ENCODE measurements around the gene CABP1. TPM values are rescaled to one million over a fixed set of nuclear protein-coding genes. Genes with fewer than 3 reads are reported as not detected.

CABP1 gene
- total RNA-seq, 8 experiments from 2014 or later = 0.13 to 6.3 (median 1.4) TPM

DNA sequence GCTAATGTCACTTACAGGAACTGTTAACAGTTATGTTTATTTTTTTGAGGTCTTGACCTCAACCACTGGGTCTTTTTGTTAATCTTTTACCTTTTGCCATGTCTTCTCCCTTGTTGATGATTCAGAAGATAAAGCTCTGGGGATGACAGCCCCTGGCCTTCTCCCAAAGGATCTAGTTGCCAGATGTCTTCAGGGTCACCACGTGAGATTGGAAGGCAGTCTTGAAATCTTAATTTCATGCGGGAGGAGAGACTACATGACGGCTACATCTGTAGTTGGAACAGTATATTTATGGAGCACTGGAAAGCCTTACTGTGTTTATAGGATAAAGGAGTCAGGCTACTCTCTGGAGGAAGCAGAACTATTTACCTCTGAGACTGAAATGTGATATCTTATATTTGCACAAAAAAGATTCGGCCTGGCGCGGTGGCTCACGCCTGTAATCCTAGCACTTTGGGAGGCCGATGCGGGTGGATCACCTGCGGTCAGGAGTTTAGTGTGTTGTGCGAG, 52.2 kb downstream of the CABP1 start:
- ATAC-seq (replicated peaks in 6 of 8) = peak in 2 of 8 experiments; percentile 19 to 23
- no peak overlapping the region for H3K4me3 ChIP-seq
- in situ Hi-C loops (cut with MboI; ENCODE audit: low pct_unique_long_range_greater_than_20kb in 2 of 9, low sequenced_read_pairs in 9 of 9, unreplicated experiment in 9 of 9) = no loop called here
- WGBS, 10 experiments = 35 to 100% (median 69%) methylated on average over 1 to 11 of the region's 11 CpGs; no CpG with 5 or more reads in 2 of the 10 experiments
- peaks cover 18 to 38% of the 10 kb centered on the region in 2 donors for H3K4me1 ChIP-seq (replicated peaks in 1 of 2)
- H3K27ac ChIP-seq = peak overlapping the region in 1 of 2 donors; percentile 26

DNA sequence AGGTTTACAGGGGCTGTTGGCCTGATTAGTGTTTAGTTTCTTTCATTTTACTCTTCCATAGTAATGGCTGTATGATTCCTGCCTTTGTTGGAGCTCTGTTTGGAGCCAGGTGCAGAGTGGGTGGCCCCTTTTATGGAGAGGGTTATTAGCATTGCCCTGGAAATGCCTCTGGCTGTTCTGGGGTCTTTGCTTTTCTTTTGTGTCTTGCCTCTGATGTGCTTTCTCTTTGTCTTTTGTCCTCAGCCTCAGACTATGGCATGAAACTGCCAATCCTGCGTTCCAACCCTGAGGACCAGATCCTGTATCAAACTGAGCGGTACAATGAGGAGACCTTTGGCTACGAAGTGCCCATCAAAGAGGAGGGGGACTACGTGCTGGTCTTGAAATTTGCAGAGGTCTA, 53.4 kb downstream of the CABP1 start:
- in situ Hi-C loops (cut with MboI; ENCODE audit: low pct_unique_long_range_greater_than_20kb in 2 of 9, low sequenced_read_pairs in 9 of 9, unreplicated experiment in 9 of 9) = no loop called here
- H3K4me3 ChIP-seq = no peak overlapping the region
- ATAC-seq (replicated peaks in 6 of 8) = peak in 2 of 8 experiments; percentile 28 to 45
- peaks cover 18 to 38% of the 10 kb centered on the region in 2 donors for H3K4me1 ChIP-seq (replicated peaks in 1 of 2)
- WGBS, 10 experiments = 7 to 100% (median 20%) methylated on average over 1 to 4 of the region's 4 CpGs; no CpG with 5 or more reads in 3 of the 10 experiments
- peak overlapping the region in 1 of 2 donors; percentile 30 for H3K27ac ChIP-seq

DNA sequence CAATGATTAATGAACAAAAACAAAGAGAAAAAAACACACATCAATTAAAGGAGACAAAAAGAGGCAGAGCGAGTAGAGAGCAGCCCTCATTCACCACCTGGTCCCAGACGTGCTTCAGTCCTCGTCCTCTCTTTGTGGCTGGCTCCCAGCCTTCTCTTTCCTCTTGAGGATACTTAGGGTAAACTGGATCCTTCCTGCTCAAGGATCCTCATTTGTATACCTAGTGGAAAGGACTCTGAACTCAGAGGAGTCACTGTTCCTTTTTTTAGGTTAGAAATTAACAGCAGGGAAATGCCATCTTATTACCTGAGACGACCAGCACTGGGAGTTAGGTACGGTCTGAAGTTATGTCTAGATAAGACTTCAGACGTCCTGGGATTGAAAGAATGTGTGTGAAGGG, 56.2 kb downstream of the CABP1 start:
- in situ Hi-C loops (cut with MboI; ENCODE audit: low pct_unique_long_range_greater_than_20kb in 2 of 9, low sequenced_read_pairs in 9 of 9, unreplicated experiment in 9 of 9) = no loop called here
- peaks cover 10 to 27% of the 10 kb centered on the region in 2 donors for H3K4me1 ChIP-seq (replicated peaks in 1 of 2)
- no peak overlapping the region for H3K27ac ChIP-seq
- H3K4me3 ChIP-seq = no peak overlapping the region
- WGBS, 10 experiments = 60 to 100% (median 78%) methylated on average over 1 to 6 of the region's 6 CpGs; no CpG with 5 or more reads in 1 of the 10 experiments
- peak in 2 of 8 experiments; percentile 16 to 41 for ATAC-seq (replicated peaks in 6 of 8)

DNA sequence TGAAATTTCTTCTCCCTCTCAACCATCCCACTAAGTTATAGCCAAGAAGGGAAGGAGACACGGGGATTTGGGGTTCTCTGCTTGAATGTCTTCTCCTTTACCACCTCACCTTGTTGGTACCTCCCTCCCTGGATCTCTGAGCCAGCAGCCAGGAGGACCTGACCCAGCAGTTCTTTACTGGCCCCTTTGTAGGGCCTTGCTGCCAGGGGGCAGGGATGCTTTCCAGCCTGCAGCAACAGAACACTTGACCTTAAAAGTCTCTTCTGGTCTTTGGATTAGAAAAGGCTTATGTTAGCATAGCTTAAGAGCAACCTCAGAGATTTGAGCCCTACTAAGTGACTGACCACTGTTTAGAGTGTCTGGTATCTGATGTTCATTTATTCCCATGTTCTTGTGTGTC, 56.9 kb downstream of the CABP1 start:
- Histone ChIP-seq H3K27ac (no peak overlapping the region), H3K4me3 (no peak overlapping the region), H3K4me1 (replicated peaks in 1 of 2) (peaks cover 10 to 20% of the 10 kb centered on the region in 2 donors)
- ATAC-seq (replicated peaks in 6 of 8) = no peak
- in situ Hi-C loops (cut with MboI; ENCODE audit: low pct_unique_long_range_greater_than_20kb in 2 of 9, low sequenced_read_pairs in 9 of 9, unreplicated experiment in 9 of 9) = no loop called here
- WGBS, 10 experiments = 86 to 100% (median 100%) methylated on average over 1 of the region's 1 CpG; no CpG with 5 or more reads in 5 of the 10 experiments

DNA sequence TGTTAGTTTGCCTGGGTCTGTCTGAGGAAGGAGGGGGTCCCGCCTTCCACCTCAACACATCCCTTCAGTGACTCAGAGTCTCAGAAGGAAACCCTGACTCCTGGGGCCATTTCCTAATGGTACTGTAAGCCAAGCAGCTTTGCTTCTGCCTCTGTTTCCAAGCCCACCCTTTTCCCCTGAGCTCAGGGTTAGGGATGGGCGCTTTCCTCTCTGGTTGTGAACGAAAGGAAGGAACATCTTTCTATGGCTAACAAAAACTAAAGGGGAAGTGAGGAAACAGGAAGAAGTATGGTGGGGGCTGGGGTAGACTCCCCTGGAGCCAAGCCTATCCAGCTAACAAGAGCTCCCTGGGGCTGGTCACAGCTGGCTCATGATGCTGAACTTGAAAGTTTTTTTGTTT, 58.2 kb downstream of the CABP1 start:
- in situ Hi-C loops (cut with MboI; ENCODE audit: low pct_unique_long_range_greater_than_20kb in 2 of 9, low sequenced_read_pairs in 9 of 9, unreplicated experiment in 9 of 9) = no loop called here
- ATAC-seq (replicated peaks in 6 of 8) = no peak
- no peak overlapping the region for H3K27ac ChIP-seq
- H3K4me3 ChIP-seq = no peak overlapping the region
- H3K4me1 ChIP-seq (replicated peaks in 1 of 2) = peaks cover 5 to 7% of the 10 kb centered on the region in 2 donors
- 86 to 100% (median 89%) methylated on average over 1 to 3 of the region's 3 CpGs; no CpG with 5 or more reads in 5 of the 10 experiments for WGBS, 10 experiments

DNA sequence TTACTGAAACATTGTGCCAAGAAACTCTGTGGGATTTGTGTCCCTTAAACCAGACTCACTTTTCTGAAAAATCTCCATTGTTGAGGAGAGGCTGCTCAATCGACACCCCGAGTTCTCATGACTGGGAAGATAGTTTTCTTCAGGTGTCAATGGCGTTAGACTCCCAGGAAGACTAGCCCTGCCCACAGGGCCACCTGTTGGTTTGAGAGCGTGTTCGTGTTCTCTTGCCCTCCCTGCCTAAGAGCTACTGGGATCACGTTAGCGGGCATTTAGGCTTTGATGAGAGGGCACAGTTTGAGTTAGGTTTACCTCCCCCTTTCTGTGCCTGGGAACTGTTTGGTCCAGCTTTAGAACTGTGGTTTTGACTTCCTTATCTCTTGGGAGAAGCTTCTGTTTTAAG, 59.1 kb downstream of the CABP1 start:
- H3K4me1 ChIP-seq (replicated peaks in 1 of 2) = no peaks in the 10 kb centered on the region
- no peak overlapping the region for H3K27ac ChIP-seq
- no peak overlapping the region for H3K4me3 ChIP-seq
- no peak for ATAC-seq (replicated peaks in 6 of 8)
- in situ Hi-C loops (cut with MboI; ENCODE audit: low pct_unique_long_range_greater_than_20kb in 2 of 9, low sequenced_read_pairs in 9 of 9, unreplicated experiment in 9 of 9) = no loop called here
- 90 to 100% (median 93%) methylated on average over 2 to 7 of the region's 7 CpGs; no CpG with 5 or more reads in 3 of the 10 experiments for WGBS, 10 experiments

DNA sequence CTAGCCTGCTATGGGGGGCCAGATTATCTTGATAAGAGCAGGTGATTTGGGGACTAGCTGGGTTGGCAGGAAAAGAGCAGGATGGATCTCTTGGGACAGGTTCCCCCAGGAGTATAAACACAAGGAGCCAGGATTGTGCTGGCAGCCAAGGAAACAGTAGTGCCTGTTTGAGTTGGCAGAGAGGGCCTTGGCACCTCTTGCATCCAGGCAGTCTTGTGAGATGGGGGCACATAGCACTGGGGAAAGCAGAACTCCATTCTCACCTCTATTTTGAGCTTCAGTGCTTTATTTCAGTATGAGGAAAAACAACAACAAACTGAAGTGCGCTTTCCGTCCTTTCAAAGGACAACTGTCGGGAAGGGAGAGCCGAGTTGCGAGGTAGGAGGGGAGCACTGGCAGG, 60.5 kb downstream of the CABP1 start:
- ATAC-seq (replicated peaks in 6 of 8) = peak in 1 of 8 experiments; percentile 38
- no peak overlapping the region for H3K27ac ChIP-seq
- no peak overlapping the region for H3K4me3 ChIP-seq
- H3K4me1 ChIP-seq (replicated peaks in 1 of 2) = no peaks in the 10 kb centered on the region
- 94 to 100% (median 100%) methylated on average over 1 to 5 of the region's 5 CpGs; no CpG with 5 or more reads in 4 of the 10 experiments for WGBS, 10 experiments
- in situ Hi-C loops (cut with MboI; ENCODE audit: low pct_unique_long_range_greater_than_20kb in 2 of 9, low sequenced_read_pairs in 9 of 9, unreplicated experiment in 9 of 9) = no loop called here

DNA sequence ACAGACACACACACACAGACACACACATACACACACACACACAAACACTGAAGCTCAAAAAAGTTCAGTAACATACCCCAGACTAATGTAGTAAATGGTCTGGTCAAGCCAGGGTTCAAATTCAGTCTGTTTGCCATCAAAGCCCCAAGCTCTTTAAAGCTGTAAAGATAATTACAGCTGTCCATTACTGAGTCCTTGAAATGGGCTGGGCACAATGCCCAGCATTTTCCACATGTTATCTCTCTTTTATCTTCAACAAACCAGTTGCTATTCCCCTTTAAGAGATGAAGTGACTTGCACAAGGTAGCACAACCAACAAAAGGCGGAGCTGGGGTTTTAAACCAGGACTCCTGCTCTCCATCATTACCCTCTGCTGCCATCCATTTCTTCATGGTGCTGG, 62.2 kb downstream of the CABP1 start:
- Histone ChIP-seq H3K4me1 (replicated peaks in 1 of 2) (no peaks in the 10 kb centered on the region), H3K4me3 (no peak overlapping the region), H3K27ac (no peak overlapping the region)
- WGBS, 10 experiments = 100% methylated on average over 1 of the region's 1 CpG; no CpG with 5 or more reads in 7 of the 10 experiments
- in situ Hi-C loops (cut with MboI; ENCODE audit: low pct_unique_long_range_greater_than_20kb in 2 of 9, low sequenced_read_pairs in 9 of 9, unreplicated experiment in 9 of 9) = no loop called here
- no peak for ATAC-seq (replicated peaks in 6 of 8)

DNA sequence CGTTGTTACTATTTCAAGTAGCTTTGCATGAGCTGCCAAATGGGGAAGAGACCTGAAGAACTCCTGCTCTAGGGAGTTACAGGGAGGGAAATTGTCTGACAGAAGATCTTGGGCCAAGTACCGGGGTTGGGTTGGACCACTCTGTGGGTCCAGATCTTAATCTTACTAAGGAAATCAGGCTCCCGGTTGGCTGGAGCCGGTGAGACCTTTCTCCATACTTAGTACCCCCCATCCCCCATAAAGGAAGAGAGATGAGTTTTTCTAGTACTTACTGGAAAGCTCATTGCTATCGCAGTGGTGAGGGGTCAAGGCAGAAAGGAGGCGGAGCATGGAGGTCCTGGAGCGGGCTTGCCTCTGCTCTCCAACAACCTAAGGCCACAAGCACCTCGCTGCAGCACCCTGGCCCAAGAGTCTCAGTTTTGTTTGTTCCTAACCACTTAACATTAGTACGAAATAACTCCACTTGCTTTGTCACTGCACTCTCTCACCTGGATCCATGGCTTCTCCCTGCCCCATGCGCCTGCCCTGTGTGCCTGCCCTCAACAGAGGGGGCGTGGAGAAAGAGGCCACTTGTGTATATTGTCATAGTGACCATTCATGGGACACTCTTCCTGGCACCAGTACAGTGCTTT, 63.0 kb downstream of the CABP1 start:
- in situ Hi-C loops (cut with MboI; ENCODE audit: low pct_unique_long_range_greater_than_20kb in 2 of 9, low sequenced_read_pairs in 9 of 9, unreplicated experiment in 9 of 9) = no loop called here
- Histone ChIP-seq H3K27ac (no peak overlapping the region), H3K4me3 (no peak overlapping the region), H3K4me1 (replicated peaks in 1 of 2) (peaks cover 0 to under 1% of the 10 kb centered on the region in 2 donors)
- peak in 2 of 8 experiments; percentile 29 to 50 for ATAC-seq (replicated peaks in 6 of 8)
- WGBS, 10 experiments = 73 to 100% (median 95%) methylated on average over 2 to 6 of the region's 11 CpGs; no CpG with 5 or more reads in 2 of the 10 experiments

DNA sequence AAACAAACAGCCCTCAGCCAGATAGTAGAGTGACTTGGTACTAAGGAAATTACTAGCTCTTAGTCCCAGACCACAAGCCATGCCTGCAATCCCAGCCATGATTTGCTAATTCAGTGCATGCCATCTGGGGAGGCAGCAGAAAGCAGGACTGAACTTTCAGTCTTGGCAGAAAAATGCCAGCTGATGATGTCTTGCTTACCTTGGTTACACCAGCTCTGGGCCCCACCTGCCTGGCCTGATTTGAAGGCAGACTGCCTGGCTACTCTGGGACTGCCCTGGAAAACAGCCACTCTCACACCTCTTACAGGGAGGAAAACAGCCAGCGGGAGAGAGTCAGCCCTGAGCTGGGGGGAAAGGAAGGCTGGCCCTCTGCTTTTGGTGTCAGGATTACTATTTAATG, 65.2 kb downstream of the CABP1 start:
- WGBS, 10 experiments = 100% methylated on average over 1 of the region's 1 CpG; no CpG with 5 or more reads in 9 of the 10 experiments
- in situ Hi-C loops (cut with MboI; ENCODE audit: low pct_unique_long_range_greater_than_20kb in 2 of 9, low sequenced_read_pairs in 9 of 9, unreplicated experiment in 9 of 9) = no loop called here
- no peak for ATAC-seq (replicated peaks in 6 of 8)

DNA sequence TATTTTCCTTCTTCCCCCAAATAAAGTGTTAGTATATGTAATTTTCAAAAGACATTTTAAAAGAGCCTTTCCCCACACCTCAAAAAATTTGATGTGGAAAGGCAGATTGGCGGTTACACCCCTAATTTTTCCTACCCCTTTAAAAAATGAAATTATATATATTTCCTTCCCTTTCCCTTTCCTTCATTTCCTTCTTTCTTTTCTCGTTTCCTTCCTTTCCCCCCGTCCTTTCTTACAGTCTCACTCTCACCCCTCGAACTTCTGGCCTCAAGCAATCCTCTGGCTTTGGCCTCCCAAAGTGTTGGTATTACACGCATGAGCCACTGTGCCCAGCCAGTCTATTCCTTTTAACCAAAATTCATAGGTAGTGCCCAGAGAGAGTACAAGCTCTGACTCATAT, 65.6 kb downstream of the CABP1 start:
- 65 to 100% (median 90%) methylated on average over 2 to 5 of the region's 5 CpGs; no CpG with 5 or more reads in 1 of the 10 experiments for whole genome bisulfite sequencing, 10 experiments

More for the DNA sequence above, 65.2 kb downstream of the CABP1 start:
- H3K4me1 ChIP-seq (replicated peaks in 1 of 2) = peaks cover 7 to 16% of the 10 kb centered on the region in 2 donors
- H3K4me3 ChIP-seq = no peak overlapping the region
- no peak overlapping the region for H3K27ac ChIP-seq

DNA sequence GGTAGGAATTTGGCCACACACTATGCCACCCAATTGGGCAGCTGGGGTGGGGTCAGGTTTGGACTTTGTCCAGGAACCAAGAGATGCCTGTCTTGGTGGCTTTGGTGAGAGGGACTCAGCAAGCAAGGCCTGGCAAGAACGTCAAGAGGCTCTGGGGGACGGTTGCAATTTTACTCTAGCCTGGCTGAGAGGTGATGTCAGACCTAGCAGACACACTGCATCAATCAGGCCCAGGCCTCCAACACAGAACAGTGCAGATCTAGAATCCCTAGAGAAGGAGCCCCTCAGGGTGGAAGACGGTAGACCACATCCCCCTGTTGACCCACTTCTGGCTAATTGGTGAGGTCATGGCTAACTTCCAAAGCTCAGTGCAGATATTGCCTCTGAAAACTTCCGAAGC, 68.2 kb downstream of the CABP1 start:
- H3K4me3 ChIP-seq = no peak overlapping the region
- 34 to 100% (median 54%) methylated on average over 1 to 2 of the region's 4 CpGs; no CpG with 5 or more reads in 5 of the 10 experiments for WGBS, 10 experiments
- ATAC-seq (replicated peaks in 6 of 8) = peak in 5 of 8 experiments; percentile 20 to 50 (median 35)
- H3K27ac ChIP-seq = peak overlapping the region in 1 of 2 donors; percentile 31
- in situ Hi-C loops (cut with MboI; ENCODE audit: low pct_unique_long_range_greater_than_20kb in 2 of 9, low sequenced_read_pairs in 9 of 9, unreplicated experiment in 9 of 9) = no loop called here
- peaks cover 14 to 21% of the 10 kb centered on the region in 2 donors for H3K4me1 ChIP-seq (replicated peaks in 1 of 2)

More for the DNA sequence above, 65.6 kb downstream of the CABP1 start:
- in situ Hi-C loops (cut with MboI; ENCODE audit: low pct_unique_long_range_greater_than_20kb in 2 of 9, low sequenced_read_pairs in 9 of 9, unreplicated experiment in 9 of 9) = no loop called here
- H3K4me1 ChIP-seq (replicated peaks in 1 of 2) = peaks cover 7 to 16% of the 10 kb centered on the region in 2 donors
- H3K27ac ChIP-seq = no peak overlapping the region
- ATAC-seq (replicated peaks in 6 of 8) = no peak
- H3K4me3 ChIP-seq = no peak overlapping the region

DNA sequence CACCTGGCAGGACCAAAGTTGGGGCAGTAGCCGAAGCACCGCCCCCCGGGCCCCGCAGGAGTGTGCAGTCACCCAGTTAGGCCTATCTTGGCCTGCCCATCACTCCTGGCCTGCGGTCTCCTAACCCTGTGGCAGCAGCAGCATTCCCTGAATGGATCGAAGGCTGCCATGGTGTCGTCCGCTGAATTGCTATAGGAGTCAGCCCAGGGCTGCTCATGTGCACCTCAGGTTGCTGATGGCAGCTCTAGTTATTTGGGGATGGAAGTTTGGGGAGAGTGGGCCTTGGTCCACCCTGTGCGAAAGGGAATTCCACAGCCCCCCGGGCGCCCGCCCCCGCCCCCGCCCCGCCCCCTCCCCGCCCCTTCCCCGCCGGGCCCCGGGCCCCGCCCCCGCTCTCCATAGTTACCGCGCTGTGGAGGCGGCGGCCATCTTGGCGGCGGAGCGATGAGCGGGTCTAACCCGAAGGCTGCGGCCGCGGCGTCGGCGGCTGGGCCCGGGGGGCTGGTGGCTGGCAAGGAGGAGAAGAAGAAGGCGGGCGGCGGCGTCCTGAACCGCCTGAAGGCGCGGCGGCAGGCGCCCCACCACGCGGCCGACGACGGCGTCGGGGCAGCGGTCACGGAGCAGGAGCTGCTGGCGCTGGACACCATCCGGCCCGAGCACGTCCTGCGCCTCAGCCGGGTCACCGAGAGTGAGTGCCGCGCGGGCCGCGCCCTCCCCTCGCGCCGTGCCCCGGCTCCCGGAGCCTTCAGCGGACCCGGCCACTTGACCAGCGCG, 69.8 kb downstream of the CABP1 start, which contains the start of gene UNC119B:
TSS of gene UNC119B (plus strand) at position 428 of the 774 bp plus-strand sequence. CDS start at position 445, 17 bp downstream.
- 0 to 1% (median 0%) methylated on average over 2 to 24 of the region's 76 CpGs; no CpG with 5 or more reads in 7 of the 10 experiments for WGBS, 10 experiments
- H3K27ac ChIP-seq = peak within 1 kb of the TSS; percentile 80 to 82
- in situ Hi-C loops (cut with MboI; ENCODE audit: low pct_unique_long_range_greater_than_20kb in 2 of 9, low sequenced_read_pairs in 9 of 9, unreplicated experiment in 9 of 9) = loop anchor here in 3 of 9 experiments (10.0 kb wide), 1 partner anchor 125 kb away; the partner anchor contains the start of gene POP5 (in 3 of the 3)
- ATAC-seq (replicated peaks in 6 of 8) = peak; percentile 79 to 86 (median 84)
- H3K4me1 ChIP-seq (replicated peaks in 1 of 2) = peaks cover 14 to 21% of the 10 kb centered on the region in 2 donors
- H3K4me3 ChIP-seq = peak within 1 kb of the TSS; percentile 80 to 99 (median 90)
